HG03558 (cell line): ENCODE measurements around the gene PLCL2.

Experiments used
- ATAC-seq: cut with Tn5 transposase; IDR thresholded peaks from one replicate; pipeline ENCODE4 v1.9.1; 2021; ENCODE audit warnings: moderate number of reproducible peaks; ENCODE audit not compliant: unreplicated experiment; ENCODE audit errors: extremely low read depth

The PLCL2 gene

DNA sequence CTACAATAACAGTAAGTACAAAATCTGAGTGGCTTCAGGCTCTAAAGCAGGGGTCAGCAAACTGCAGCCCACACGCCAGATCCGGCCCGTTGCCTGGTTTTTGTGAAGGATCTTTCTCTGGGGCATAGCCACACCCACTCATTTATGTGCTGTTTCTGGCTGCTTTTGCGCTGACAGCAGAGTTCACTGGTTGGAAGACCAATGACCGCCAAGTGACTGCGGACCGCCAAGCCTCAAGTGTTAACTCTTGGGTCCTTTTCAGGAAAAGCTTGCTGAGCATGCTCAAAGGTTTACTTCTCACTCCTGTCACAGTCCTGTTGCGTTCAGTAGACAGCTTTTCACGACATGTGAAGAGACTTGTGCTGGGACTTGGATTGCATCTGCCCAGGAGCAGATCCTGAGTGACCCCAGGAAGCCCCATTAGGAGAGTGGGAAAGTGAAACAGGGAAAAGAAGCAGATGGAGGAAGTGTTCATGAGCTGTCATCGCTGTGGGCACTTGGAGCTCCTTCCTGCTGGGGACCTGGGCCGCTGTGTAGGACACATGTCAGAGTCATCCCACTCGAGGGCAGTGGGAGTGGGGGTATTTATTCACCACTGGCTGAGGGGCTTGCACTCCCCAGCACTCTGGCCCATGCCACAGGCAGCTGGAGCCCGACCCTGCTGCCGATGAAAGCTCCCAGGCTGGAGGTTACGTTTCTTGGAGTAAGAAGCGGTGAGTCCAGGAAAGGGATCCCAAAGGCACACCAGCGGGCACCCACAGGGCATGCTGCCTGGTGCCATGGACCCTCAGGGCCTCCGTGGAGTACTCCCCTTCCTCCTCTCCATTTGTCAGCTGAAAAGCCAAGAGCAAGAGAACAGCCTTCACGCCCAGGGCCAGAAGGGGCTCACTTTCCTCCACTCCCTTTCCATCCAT, 249.1 kb downstream of the PLCL2 start:
- no peak for ATAC-seq

DNA sequence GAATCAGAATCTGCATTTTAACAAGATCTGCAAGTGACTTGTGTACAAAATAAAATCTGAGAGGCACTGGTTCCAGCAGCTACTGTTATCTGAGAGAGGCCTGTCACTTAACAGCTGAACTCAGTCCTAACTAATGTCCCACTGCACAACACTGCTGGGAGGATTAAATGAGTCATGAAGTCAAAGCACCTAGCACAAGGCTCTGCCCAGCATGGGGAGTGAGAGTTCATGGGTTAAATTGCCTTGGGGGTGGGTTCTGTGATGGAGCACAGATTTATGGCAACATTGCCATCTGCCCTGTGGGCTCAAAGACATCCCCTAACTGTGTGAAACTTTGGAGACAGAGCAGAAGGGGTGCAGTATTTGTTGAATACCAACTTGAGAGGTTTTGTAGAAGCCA, 250.9 kb downstream of the PLCL2 start:
- ATAC-seq: no peak

DNA sequence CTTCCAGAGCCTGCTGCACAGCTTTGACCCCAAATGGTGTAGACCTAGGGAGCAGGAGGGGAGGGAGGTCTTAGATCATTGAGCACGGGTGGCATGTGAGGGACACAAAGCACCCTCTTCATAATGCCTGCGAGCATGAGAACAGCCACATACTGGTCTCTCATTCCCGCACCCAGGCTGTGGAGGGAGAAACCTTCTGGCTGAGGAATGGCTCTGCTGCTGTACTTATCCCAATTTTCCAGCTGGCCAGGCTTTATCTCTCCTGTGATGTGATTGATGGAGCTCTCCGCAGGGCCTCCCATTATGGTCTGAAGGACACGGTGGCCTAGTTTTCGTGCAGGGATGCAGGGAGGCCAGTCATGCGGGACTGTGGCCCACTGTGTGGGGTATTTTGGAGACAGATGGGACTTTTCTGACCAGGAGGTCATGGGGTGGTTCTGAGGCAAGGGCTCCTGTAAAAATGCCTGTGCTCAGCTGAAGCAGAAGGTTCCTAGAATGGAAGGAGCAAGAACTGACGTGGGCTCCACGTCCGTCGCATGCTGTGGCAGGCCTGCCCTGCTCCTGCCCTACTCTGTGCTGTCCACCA, 251.5 kb downstream of the PLCL2 start:
- no peak for ATAC-seq

- no peak for ATAC-seq
These were observed 252.6 kb downstream of the PLCL2 start for GRCh38 chr3:17137321-17137826.

- no peak for ATAC-seq
These were observed 253.7 kb downstream of the PLCL2 start for GRCh38 chr3:17138246-17139039.
